ENCODE measurements around the gene TCOF1. TPM values are rescaled to one million over a fixed set of nuclear protein-coding genes. Genes with fewer than 3 reads are reported as not detected.

TCOF1 gene
- total and polyA plus RNA-seq, 2 of the 8 experiments (the other 6 are each of a cell fraction or from before 2014, with no cell fraction given): 35.9 to 170 TPM

GRCh38 chr5:150329038-150329437 is 28.5 kb upstream of the TCOF1 start (continued):
- TF ChIP-seq CHD2 (IDR thresholded peaks at IDR 0.05; ENCODE audit: low read length): no peak
- no peak for TF ChIP-seq SP4 (IDR thresholded peaks at IDR 0.05; ENCODE audit: low read length)
